ENCODE measurements around the gene ERBB2. TPM values are rescaled to one million over a fixed set of nuclear protein-coding genes. Genes with fewer than 3 reads are reported as not detected.

ERBB2 gene
- total and polyA plus RNA-seq, 4 donors = 32.2 to 130 (median 79.5) TPM

DNA sequence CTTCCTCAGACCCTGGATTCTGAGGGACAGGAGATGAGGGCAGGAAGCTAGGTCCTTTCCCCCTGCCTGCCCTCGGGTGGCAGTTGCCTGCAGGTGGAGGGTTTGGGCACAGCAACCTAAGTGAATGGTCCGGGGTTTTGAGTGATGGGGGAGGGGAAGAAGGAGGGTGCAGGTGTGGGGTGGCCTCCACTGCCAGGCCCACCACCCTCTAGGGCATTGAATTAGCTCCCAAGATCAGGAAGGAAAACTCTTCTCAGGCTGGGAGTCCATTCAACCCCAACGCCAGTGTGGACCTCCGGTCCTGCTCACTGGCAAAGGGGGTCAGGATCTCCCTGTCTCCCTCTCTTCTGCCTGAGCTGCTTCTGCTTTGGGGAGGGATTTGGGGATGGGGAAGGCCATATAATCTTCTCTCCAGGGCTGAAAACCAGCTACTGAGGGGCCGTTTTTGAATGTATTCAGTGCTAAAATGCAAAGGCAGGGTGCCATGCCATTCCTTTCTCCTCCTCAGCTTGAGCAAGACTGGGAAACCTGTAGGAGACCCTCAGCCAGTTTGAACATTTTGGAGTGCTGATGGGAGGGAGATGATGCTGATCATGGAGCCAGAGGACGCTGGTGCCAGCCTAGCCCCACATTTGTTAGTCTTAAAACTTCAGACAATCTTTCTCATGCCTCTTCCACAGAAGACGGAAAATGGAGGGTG, 56.7 kb downstream of the ERBB2 start:
- Histone ChIP-seq H3K4me3 (no peak overlapping the region), H3K4me1 (ENCODE audit: control insufficient read depth in 5 of 5, insufficient read depth in 5 of 5, low read length in 5 of 5) (peaks cover 0 to 17% (median 0%) of the 10 kb centered on the region in 5 donors), H3K9me3 (ENCODE audit: control insufficient read depth in 4 of 4, insufficient read depth in 3 of 4, low read length in 3 of 4) (no peaks in the 10 kb centered on the region), H3K27ac (ENCODE audit: low read depth in 1 of 2, low read length in 1 of 2) (no peak overlapping the region), H3K27me3 (ENCODE audit: control insufficient read depth in 3 of 3, insufficient read depth in 3 of 3, low read length in 2 of 3) (no peaks in the 10 kb centered on the region), H3K36me3 (ENCODE audit: control insufficient read depth in 4 of 4, insufficient read depth in 4 of 4, low read length in 4 of 4) (no peaks in the 10 kb centered on the region), H3K9ac (ENCODE audit: insufficient read depth in 1 of 2, low read length in 2 of 2) (no peak overlapping the region)
- 65 to 68% methylated on average over 7 of the region's 7 CpGs for WGBS, 2 donors
- TF ChIP-seq, protein P1, sequence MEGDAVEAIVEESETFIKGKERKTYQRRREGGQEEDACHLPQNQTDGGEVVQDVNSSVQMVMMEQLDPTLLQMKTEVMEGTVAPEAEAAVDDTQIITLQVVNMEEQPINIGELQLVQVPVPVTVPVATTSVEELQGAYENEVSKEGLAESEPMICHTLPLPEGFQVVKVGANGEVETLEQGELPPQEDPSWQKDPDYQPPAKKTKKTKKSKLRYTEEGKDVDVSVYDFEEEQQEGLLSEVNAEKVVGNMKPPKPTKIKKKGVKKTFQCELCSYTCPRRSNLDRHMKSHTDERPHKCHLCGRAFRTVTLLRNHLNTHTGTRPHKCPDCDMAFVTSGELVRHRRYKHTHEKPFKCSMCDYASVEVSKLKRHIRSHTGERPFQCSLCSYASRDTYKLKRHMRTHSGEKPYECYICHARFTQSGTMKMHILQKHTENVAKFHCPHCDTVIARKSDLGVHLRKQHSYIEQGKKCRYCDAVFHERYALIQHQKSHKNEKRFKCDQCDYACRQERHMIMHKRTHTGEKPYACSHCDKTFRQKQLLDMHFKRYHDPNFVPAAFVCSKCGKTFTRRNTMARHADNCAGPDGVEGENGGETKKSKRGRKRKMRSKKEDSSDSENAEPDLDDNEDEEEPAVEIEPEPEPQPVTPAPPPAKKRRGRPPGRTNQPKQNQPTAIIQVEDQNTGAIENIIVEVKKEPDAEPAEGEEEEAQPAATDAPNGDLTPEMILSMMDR (IDR thresholded peaks at IDR 0.05; ENCODE audit: control extremely low read depth, extremely low read depth) = no peak
- ATAC-seq (ENCODE audit: insufficient read depth, low FRiP score) (no peak), DNase-seq (no peak)

DNA sequence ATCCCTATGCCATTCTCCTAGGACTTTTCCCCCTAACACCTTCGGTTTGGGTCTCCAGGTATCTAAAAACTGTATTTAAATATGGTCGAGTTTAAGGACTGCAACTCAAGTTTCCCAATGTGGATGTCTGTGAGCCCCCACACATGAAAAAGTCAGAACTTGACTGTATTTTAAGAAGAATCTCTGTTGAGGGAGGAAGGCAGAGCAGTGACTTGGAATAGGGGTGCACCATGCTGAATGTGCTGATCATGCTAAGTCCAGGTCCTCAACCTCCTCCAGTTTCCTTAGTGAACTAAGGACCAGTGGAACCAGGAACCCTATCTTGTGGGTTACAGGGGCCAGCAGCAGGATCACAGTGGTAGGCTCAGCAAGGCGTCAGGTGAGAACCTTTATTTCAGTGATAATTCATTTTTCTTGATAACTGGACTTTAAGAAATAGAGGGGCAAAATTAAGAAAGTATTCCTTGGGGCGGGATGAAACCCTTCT, 57.4 kb downstream of the ERBB2 start:
- H3K36me3 ChIP-seq (ENCODE audit: control insufficient read depth in 4 of 4, insufficient read depth in 4 of 4, low read length in 4 of 4) = no peaks in the 10 kb centered on the region
- H3K27me3 ChIP-seq (ENCODE audit: control insufficient read depth in 3 of 3, insufficient read depth in 3 of 3, low read length in 2 of 3) = no peaks in the 10 kb centered on the region
- H3K27ac ChIP-seq (ENCODE audit: low read depth in 1 of 2, low read length in 1 of 2) = no peak overlapping the region
- ATAC-seq (ENCODE audit: insufficient read depth, low FRiP score) (no peak), DNase-seq (no peak)
- 89 to 93% methylated on average over 4 of the region's 4 CpGs for WGBS, 2 donors
- H3K9ac ChIP-seq (ENCODE audit: insufficient read depth in 1 of 2, low read length in 2 of 2) = no peak overlapping the region
- peaks cover 0 to 17% (median 0%) of the 10 kb centered on the region in 5 donors for H3K4me1 ChIP-seq (ENCODE audit: control insufficient read depth in 5 of 5, insufficient read depth in 5 of 5, low read length in 5 of 5)
- TF ChIP-seq, protein P1 (IDR thresholded peaks at IDR 0.05; ENCODE audit: control extremely low read depth, extremely low read depth) = no peak
- no peak overlapping the region for H3K4me3 ChIP-seq
- no peaks in the 10 kb centered on the region for H3K9me3 ChIP-seq (ENCODE audit: control insufficient read depth in 4 of 4, insufficient read depth in 3 of 4, low read length in 3 of 4)

DNA sequence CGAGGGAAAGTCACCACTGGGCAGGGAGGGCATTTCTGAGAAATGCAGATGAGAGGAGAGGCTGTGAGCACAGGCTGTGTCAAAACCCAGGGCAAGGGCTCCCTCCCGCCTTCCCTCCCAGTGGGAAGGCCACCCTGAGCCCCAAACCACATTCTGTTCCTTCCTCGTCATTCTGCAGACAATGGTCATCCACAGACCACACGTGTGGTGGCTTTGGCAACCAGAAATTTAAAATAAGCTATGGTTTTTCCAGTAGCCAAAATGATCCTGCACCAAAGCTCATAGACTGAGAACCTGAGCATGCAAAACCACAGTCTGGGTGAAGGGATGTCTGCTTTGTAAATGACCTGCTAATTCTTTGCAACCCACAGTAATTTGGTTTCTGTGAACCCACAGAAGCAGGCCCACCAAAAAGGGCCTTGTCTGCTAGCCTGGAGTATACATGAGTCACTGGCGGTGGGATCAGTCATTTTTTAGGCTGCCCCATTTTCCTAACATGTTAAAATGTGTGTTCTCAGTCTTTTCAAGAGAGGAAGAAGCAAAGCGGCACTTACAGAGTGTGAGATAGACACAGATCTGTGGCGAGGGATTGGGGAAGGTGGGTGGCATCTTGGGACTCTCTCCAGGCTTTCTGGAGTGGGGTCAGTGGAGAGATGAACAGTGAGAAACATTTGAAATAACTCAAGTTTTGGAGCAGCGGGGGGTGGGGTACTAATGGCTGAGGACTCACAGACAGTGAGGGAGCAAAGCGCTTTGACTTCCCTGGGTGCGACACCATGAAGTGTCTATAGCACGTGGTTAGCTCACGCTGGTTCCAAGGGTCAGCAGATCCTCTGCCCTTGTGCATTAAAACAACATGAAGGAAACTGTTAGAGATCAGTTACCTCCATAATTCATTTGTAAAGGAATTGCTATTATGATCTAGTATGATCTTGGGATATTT, 58.3 kb downstream of the ERBB2 start:
- Histone ChIP-seq H3K9ac (ENCODE audit: insufficient read depth in 1 of 2, low read length in 2 of 2) (no peak overlapping the region), H3K27me3 (ENCODE audit: control insufficient read depth in 3 of 3, insufficient read depth in 3 of 3, low read length in 2 of 3) (no peaks in the 10 kb centered on the region), H3K9me3 (ENCODE audit: control insufficient read depth in 4 of 4, insufficient read depth in 3 of 4, low read length in 3 of 4) (no peaks in the 10 kb centered on the region), H3K27ac (ENCODE audit: low read depth in 1 of 2, low read length in 1 of 2) (no peak overlapping the region), H3K4me1 (ENCODE audit: control insufficient read depth in 5 of 5, insufficient read depth in 5 of 5, low read length in 5 of 5) (peaks cover 0 to 17% (median 0%) of the 10 kb centered on the region in 5 donors), H3K36me3 (ENCODE audit: control insufficient read depth in 4 of 4, insufficient read depth in 4 of 4, low read length in 4 of 4) (no peaks in the 10 kb centered on the region), H3K4me3 (no peak overlapping the region)
- 63 to 66% methylated on average over 12 of the region's 12 CpGs for WGBS, 2 donors
- no peak for ATAC-seq (ENCODE audit: insufficient read depth, low FRiP score)
- DNase-seq = no peak
- TF ChIP-seq, protein P1 (IDR thresholded peaks at IDR 0.05; ENCODE audit: control extremely low read depth, extremely low read depth) = no peak

All from lung (tissue), 12 donors.